ENCODE results near the gene B4GALT1.

DNA sequence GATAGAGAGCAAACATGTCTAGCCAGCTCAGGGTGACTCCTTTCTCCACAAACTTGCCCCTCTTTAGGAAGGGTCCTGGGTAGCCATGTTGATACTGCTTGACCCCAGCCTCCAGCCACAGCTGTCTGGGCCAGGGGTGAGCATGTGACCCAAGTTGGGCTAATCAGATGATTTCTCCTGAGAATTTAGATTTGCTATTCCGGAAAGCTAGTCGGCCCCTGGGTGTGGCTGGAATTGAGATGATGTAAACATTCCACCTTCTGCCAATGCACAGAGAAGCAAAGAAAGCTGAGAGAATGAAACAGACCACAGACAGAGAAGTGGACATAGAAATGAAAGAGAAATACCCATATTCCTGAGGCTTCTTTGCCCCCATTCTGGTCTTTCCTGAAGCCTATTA is 17.8 kb upstream of the B4GALT1 start:
- TF ChIP-seq, protein P1, sequence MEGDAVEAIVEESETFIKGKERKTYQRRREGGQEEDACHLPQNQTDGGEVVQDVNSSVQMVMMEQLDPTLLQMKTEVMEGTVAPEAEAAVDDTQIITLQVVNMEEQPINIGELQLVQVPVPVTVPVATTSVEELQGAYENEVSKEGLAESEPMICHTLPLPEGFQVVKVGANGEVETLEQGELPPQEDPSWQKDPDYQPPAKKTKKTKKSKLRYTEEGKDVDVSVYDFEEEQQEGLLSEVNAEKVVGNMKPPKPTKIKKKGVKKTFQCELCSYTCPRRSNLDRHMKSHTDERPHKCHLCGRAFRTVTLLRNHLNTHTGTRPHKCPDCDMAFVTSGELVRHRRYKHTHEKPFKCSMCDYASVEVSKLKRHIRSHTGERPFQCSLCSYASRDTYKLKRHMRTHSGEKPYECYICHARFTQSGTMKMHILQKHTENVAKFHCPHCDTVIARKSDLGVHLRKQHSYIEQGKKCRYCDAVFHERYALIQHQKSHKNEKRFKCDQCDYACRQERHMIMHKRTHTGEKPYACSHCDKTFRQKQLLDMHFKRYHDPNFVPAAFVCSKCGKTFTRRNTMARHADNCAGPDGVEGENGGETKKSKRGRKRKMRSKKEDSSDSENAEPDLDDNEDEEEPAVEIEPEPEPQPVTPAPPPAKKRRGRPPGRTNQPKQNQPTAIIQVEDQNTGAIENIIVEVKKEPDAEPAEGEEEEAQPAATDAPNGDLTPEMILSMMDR (IDR thresholded peaks at IDR 0.05), result no peak
- TF ChIP-seq POLR2A (IDR thresholded peaks at IDR 0.05), result no peak

Measured in lower leg skin (tissue), 3 donors.